Adrenal gland (tissue), 12 donors: ENCODE data around the gene STX5. TPM values are rescaled to one million over a fixed set of nuclear protein-coding genes. Genes with fewer than 3 reads are reported as not detected.
"Not testable (repeated sequence)": the region's sequence is repeated elsewhere in the genome, so short reads cannot be mapped to it uniquely, and the experiment has no call there.

Experiments used
- DNase-seq, 7 donors: peaks; one replicate each; pipeline ENCODE4 v3.0.0-alpha.2; 2019 to 2020
- H3K27ac ChIP-seq, 5 donors: fragments of 200-600 bp; sonication (generic) in 4 of 5; 1 replicate in 3 of 5; 2 replicates in 2 of 5; pipeline versions ENCODE4 v1.5.1 to v1.8.0; 2016 to 2020; ENCODE audit warnings: mild to moderate bottlenecking in 1 of 5
- H3K27me3 ChIP-seq: fragments of 200-600 bp; 2 replicates; pipeline ENCODE4 v1.8.0; 2021
- H3K36me3 ChIP-seq, 2 donors: fragments of 200-600 bp; replicated peaks in 1 of 2; 1 replicate in 1 of 2; 2 replicates in 1 of 2; pipeline versions ENCODE4 v1.5.1 to v1.8.0; 2018 to 2022
- H3K4me1 ChIP-seq, 2 donors: fragments of 200-600 bp; replicated peaks in 1 of 2; 1 replicate in 1 of 2; 2 replicates in 1 of 2; pipeline versions ENCODE4 v1.5.1 to v1.8.0; 2018 to 2021
- H3K4me3 ChIP-seq, 4 donors: fragments of 200-600 bp; sonication (generic) in 3 of 4; one replicate each; pipeline ENCODE4 v1.5.1; 2016 to 2018
- H3K9me3 ChIP-seq, 3 donors: fragments of 200-600 bp; sonication (generic) in 1 of 3; replicated peaks in 1 of 3; 1 replicate in 2 of 3; 2 replicates in 1 of 3; pipeline versions ENCODE4 v1.5.1 to v1.8.0; 2016 to 2021
- CTCF ChIP-seq, 6 experiments: fragments of 450-650 bp in 4 of 6; fragments of 200-600 bp in 2 of 6; sonication (generic) in 1 of 6; IDR thresholded peaks; 1 replicate in 5 of 6; 2 replicates in 1 of 6; pipeline versions ENCODE4 v1.5.1 to v1.8.0; 2016 to 2021; ENCODE audit warnings: antibody characterized with exemption in 6 of 6, mild to moderate bottlenecking in 2 of 6, moderate library complexity in 1 of 6
- POLR2A ChIP-seq, 2 donors: fragments of 450-650 bp; IDR thresholded peaks; one replicate each; pipeline ENCODE4 v1.6.1; 2017; ENCODE audit warnings: antibody characterized with exemption in 2 of 2, mild to moderate bottlenecking in 2 of 2, moderate library complexity in 1 of 2
- WGBS, 4 donors: extraction: QIAGEN DNeasy Blood & Tissue Kit in 2 of 4; methylation state at CpG; one replicate each; pipeline versions ENCODE4 v1.1.5 to v1.1.7; 2013 to 2017; 5-methylcytosine and 5-hydroxymethylcytosine counted together
- intact Hi-C, 2 donors: fragments of 100-400 bp; cut with DNase I; formaldehyde crosslinking; loops; one replicate each; pipeline versions ENCODE4 v1.14.1 to v1.15.0; 2022 to 2023
- polyA plus RNA-seq, 3 donors: library from polyadenylated mRNA; stranded (reverse); fragments of 200-250 nt in 2 of 3; fragments of 350-450 nt in 1 of 3; fragmentation: Illumina TruSeq in 1 of 3; extraction: RNeasy Lipid Tissue Mini Kit (QIAGEN cat#74804) in 1 of 3; gene quantifications; one replicate each; pipeline ENCODE4 v1.2.3, GENCODE V29; 2013 to 2014
- total RNA-seq, 9 donors: library from RNA; depleted of rRNA in 4 of 9; stranded (reverse); fragments of >200 nt in 4 of 9; fragments of 120-200 nt in 1 of 9; fragmentation: NEBNext Ultra II Directional in 1 of 9; extraction: Animal tissue kit (Norgen Biotek cat#: 25700) in 1 of 9; gene quantifications; one replicate each; pipeline versions ENCODE4 v1.1.0 to v1.2.4, GENCODE V29; 2013 to 2023
- donor health status: healthy with polysubstance abuse.
- donor health status: Bipolar disorder and iron deficiency.
- donor health status: DM: yes; HTN: yes; CAD: no.
- donor health status: DM: no; HTN: no; CAD: no.
- donor health status: DM: no; HTN: no; CAD: no.
- donor health status: DM: yes; HTN: yes; CAD: no.

The STX5 gene
- total and polyA plus RNA-seq, 12 donors: 19.7 to 59.9 (median 36.0) TPM

GRCh38 chr11:62832336-62833234 is 734 bp upstream of the STX5 start, which contains the start of gene TEX54:
Gene TEX54, minus strand, starts transcription at chr11:62832841.
- H3K4me1 ChIP-seq: peaks cover 14 to 23% of the 10 kb centered on the region in 2 donors
- peak; percentile 53 to 84 (median 75) for DNase-seq
- H3K4me3 ChIP-seq: peak within 1 kb of the TSS; percentile 5 to 93 (median 88)
- H3K27ac ChIP-seq: peak within 1 kb of the TSS; percentile 83 to 98 (median 96)
- 8 to 13% (median 9%) methylated on average over 25 to 40 of the region's 40 CpGs for whole genome bisulfite sequencing, 4 donors
- H3K9me3 ChIP-seq: no peaks in the 10 kb centered on the region
- intact Hi-C loops: no loop called here
- TF ChIP-seq POLR2A (IDR thresholded peaks at IDR 0.05) (no peak), CTCF (IDR thresholded peaks at IDR 0.05) (no peak)
- H3K27me3 ChIP-seq: no peaks in the 10 kb centered on the region
- peaks cover 0 to 48% of the 10 kb centered on the region in 2 donors for H3K36me3 ChIP-seq

DNA sequence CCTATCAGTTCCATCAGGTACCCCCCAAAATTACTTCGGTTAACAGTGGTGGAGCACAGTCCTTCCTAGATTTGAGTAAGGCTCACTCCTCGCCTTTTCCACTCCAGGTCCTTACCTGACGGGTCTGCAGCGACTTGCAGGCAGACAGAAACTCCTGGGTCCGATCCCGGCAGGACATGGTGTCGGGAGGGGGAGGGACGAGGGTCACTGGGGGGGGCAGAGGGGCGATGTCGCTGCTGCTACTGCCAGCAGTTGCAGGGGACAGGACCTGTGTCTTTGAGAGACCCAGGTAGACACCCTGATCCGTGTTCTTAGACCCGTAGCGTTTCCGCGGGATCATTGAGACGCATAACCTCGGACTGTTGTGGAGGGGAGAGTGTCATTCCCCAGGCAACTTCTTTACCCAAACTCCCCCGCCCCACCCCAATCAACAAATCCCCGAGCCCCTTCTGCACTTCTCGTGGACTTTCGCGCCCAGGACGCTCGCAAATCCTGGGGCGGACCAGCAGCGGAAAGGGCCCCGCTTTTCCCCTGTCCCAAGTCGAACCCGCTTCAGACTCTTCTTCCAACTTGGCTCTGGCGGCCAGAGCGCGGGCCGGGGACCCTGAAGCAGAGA is 839 bp downstream of the STX5 start:
- Histone ChIP-seq H3K36me3 (peaks cover 0 to 51% of the 10 kb centered on the region in 2 donors), H3K9me3 (no peaks in the 10 kb centered on the region), H3K4me3 (peak overlapping the region; percentile 34 to 93 (median 77)), H3K4me1 (peaks cover 14 to 23% of the 10 kb centered on the region in 2 donors), H3K27me3 (no peaks in the 10 kb centered on the region), H3K27ac (peak overlapping the region; percentile 50 to 98 (median 96))
- TF ChIP-seq POLR2A (IDR thresholded peaks at IDR 0.05) (peak in 1 of 2 donors; percentile 65), CTCF (IDR thresholded peaks at IDR 0.05) (peak in 1 of 6 experiments; percentile 24)
- WGBS, 4 donors: 0 to 2% (median 1%) methylated on average over 10 to 33 of the region's 33 CpGs
- peak in 1 of 7 donors; percentile 29 for DNase-seq
- intact Hi-C loops: no loop called here

- DNase-seq, H3K9me3 ChIP-seq, H3K27ac ChIP-seq, H3K4me3 ChIP-seq, H3K27me3 ChIP-seq: not testable (repeated sequence)
- Histone ChIP-seq H3K4me1 (peaks cover 14 to 16% of the 10 kb centered on the region in 2 donors), H3K36me3 (peaks cover 0 to 56% of the 10 kb centered on the region in 2 donors)
- intact Hi-C loops: loop anchor here in 1 of 2 donors (5.0 kb wide), 1 partner anchor 36 kb away; the partner anchor contains the start of gene TMEM223
- WGBS, 4 donors: 93 to 96% (median 94%) methylated on average over 8 of the region's 8 CpGs
These were observed 3.7 kb downstream of the STX5 start for GRCh38 chr11:62828130-62828529.

DNA sequence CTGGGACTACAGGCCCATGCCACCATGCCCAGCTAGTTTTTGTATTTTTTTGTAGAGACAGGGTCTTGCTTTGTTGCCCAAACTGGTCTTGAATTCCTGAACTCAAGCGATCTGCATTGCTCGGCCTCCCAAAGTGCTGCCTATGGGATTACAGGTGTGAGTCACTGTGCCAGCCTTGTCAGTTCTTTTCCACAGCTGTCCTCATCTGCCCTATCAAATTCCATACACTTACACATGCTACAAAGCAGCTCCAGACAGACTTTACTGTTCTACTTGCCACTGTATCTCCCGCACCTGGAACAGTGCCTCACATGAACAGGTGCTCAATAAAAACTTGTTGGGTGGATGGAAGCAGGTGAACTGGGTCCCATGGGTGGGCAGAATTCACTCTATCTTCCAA is 8.2 kb downstream of the STX5 start:
- H3K9me3 ChIP-seq: no peaks in the 10 kb centered on the region
- no peak overlapping the region for H3K27ac ChIP-seq
- intact Hi-C loops: no loop called here
- peaks cover 0 to 98% of the 10 kb centered on the region in 2 donors for H3K36me3 ChIP-seq
- H3K4me1 ChIP-seq: no peaks in the 10 kb centered on the region
- 73 to 88% (median 84%) methylated on average over 3 of the region's 3 CpGs for WGBS, 4 donors
- no peak for DNase-seq
- no peak overlapping the region for H3K4me3 ChIP-seq
- H3K27me3 ChIP-seq: no peaks in the 10 kb centered on the region
- TF ChIP-seq CTCF (IDR thresholded peaks at IDR 0.05): no peak
- no peak for TF ChIP-seq POLR2A (IDR thresholded peaks at IDR 0.05)
